HG03439 (cell line): ENCODE data around the gene ADAM12.
"Not testable (repeated sequence)": the region's sequence is repeated elsewhere in the genome, so short reads cannot be mapped to it uniquely, and the experiment has no call there.

Source experiments
- ATAC-seq: cut with Tn5 transposase; IDR thresholded peaks from one replicate; pipeline ENCODE4 v1.9.1; 2021; ENCODE audit warnings: mild to moderate bottlenecking, moderate library complexity; ENCODE audit not compliant: unreplicated experiment

ADAM12 gene

GRCh38 chr10:126191192-126191591 lies 197.1 kb downstream of the ADAM12 start:
- no peak for ATAC-seq

GRCh38 chr10:126188679-126189200 lies 199.5 kb downstream of the ADAM12 start:
- no peak for ATAC-seq

- ATAC-seq = no peak
Observed at GRCh38 chr10:126187399-126187798, 200.9 kb downstream of the ADAM12 start.

GRCh38 chr10:126186766-126187165 lies 201.5 kb downstream of the ADAM12 start:
- ATAC-seq = no peak

GRCh38 chr10:126185676-126186447 lies 202.4 kb downstream of the ADAM12 start:
- ATAC-seq = no peak

GRCh38 chr10:126181626-126182025 lies 206.7 kb downstream of the ADAM12 start:
- ATAC-seq = no peak

GRCh38 chr10:126179637-126180036 lies 208.6 kb downstream of the ADAM12 start:
- no peak for ATAC-seq

- ATAC-seq = no peak
Observed at GRCh38 chr10:126177417-126178030, 210.8 kb downstream of the ADAM12 start.

- no peak for ATAC-seq
Observed at GRCh38 chr10:126175641-126176262, 212.5 kb downstream of the ADAM12 start.

GRCh38 chr10:126172755-126173154 lies 215.5 kb downstream of the ADAM12 start:
- ATAC-seq = not testable (repeated sequence)

GRCh38 chr10:126171555-126171954 lies 216.7 kb downstream of the ADAM12 start:
- no peak for ATAC-seq

GRCh38 chr10:126170776-126171175 lies 217.5 kb downstream of the ADAM12 start:
- ATAC-seq = no peak

- no peak for ATAC-seq
Observed at GRCh38 chr10:126170371-126170770, 217.9 kb downstream of the ADAM12 start.

GRCh38 chr10:126169899-126170298 lies 218.4 kb downstream of the ADAM12 start:
- no peak for ATAC-seq

- no peak for ATAC-seq
Observed at GRCh38 chr10:126166797-126167196, 221.5 kb downstream of the ADAM12 start.

GRCh38 chr10:126165874-126166273 lies 222.4 kb downstream of the ADAM12 start:
- no peak for ATAC-seq

GRCh38 chr10:126163506-126163905 lies 224.8 kb downstream of the ADAM12 start:
- no peak for ATAC-seq

GRCh38 chr10:126161691-126162090 lies 226.6 kb downstream of the ADAM12 start:
- ATAC-seq = no peak

- no peak for ATAC-seq
Observed at GRCh38 chr10:126160971-126161630, 227.2 kb downstream of the ADAM12 start.

GRCh38 chr10:126160571-126160970 lies 227.7 kb downstream of the ADAM12 start:
- ATAC-seq = no peak
